ENCODE data around the gene NDFIP2.
"Not testable (repeated sequence)": the region's sequence is repeated elsewhere in the genome, so short reads cannot be mapped to it uniquely, and the experiment has no call there.

Gene NDFIP2

DNA sequence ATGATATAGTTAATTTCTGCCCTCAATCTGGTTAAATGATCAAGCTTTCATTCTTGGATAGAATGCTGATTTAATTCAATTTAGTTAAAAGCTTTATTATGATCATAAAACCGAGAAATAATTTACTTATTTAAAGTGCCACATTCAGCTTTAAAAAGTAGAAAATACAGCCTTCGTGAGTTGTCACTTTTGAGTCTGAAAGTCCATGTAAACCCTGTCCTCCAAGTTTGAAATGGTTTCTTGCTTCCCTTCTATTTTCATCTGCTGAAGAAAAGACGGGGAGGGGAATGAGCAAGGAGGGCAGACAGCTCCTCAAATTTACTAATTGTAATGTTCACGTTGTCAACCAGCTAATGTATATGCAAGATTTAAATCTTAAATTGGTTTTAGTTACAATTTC lies 59.5 kb downstream of the NDFIP2 start:
- DNase-seq: no peak

DNA sequence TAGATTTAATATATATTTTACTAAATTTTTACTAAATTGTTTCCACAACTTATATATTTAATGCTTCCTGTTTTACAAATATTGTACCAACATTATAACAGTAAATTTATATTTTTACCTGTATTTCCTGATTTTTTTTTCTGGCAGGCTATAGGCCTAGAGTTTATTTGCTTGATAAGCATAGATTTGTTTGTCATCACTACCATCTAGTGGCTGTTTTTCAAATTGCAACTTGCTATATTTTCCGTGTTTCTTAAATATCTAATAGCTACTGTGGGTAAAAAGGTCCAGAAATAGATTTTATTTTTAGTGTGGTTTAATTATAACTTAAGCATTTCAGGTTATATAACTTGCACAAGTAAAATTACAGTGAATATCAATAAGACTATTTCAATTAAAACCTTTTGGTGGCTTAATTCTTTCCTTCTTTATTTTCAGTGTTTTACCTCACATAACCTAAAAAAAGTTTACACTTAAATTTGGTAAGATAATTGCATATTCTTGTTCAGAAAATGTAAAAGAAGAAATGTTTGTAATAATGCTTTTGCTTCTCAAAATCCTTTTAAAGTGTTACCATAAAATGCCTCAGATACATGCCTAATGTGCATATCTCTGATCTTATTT lies 60.6 kb downstream of the NDFIP2 start:
- peak in 1 of 2 donors; percentile 78 for DNase-seq

- DNase-seq: no peak
These were observed 62.9 kb downstream of the NDFIP2 start for GRCh38 chr13:79543883-79544282.

DNA sequence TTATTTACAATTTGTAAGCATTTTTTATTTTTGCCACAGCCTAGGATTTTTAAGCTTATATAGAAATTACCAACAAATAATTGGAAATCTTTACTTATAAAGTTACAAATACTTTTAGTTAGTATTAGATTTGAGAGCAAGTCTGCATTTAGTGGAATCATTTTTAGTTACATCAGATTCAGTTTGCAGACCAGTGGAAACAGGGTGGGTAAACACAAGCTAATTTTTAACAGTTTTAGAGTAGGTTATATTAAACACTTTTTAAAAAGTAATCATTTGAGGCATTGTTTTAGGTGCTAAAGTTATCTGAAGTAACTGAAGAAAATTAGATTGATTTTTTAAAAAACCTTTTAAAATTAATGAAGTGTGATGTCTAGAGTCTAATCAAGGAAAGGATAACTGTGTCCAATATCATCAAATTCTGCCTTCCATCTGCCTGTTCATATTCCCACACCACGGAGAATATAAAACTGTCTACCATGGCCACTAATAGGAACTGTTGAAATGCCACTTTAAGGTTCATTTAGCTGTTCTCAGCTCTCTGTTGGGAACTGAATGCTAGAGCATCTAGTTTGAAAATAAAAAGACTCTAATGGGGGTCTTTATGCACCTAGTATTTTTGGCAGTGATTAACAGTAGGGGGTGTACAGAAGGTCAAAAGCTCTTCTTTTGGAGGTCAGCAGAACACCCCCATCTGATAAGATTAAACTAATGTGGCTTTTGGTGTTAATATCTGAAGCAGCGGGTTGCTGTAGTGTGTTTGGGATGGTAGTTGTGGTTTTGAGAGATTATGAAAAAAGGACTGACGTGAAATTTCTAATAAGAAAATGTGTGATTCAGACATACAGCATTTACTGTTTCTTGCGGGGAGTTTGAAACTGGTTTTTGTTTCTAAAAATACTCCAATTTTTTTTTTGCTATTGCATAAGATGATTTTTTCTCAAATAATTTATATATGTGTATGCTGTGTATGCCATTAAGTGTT lies 66.5 kb downstream of the NDFIP2 start:
- DNase-seq: no peak

DNA sequence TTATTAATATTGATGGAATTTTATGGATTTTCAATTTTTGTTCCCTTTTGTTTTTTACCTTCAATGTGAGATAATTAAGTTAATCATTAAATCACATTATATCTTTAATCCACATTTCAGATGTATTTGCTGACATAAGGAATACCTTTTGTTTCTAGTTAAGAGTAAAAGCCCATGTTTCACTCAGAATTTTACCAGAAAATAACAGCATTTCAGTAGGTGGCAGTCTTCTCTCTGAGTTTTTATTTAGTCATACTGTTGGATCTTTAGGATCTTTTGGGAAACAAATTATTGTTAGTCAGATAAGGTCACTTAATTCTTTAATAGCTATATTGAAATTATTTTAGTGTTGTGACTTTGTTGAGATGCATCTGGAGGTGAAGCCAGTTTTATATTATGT lies 67.9 kb downstream of the NDFIP2 start:
- no peak for DNase-seq

DNA sequence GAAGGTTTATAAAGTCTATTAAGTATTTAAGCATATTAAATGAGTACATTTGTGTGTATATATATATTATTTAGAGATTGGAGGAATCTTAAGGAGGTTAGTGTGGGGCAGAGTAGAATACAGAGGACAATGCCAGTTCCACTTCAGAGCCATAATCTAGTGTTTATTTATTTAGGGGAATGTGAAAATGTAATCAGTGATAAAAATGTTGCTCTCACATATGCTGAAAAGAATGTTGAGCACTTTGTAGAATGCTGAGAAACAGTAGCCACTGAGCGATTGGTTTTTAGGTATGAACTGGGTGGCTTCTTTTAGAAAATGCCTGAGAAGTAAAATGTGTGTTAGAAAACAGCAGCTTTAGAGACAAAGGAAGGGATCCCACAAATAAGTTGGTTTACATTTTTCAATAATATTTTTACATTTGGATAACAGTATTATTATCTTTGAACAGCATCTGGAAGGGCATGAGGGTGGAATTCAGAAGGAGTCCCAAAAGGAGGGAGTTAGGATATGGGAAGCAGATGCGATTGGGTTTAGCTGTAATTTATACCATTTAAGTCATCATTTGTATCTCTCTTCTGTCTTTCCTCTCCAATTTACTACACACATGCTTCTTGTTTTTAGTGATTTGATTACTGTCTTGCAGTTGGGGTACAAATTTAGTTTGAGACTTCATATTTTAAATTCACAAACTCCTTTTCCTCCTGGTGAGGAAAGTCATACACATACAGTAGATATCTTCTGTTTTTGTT lies 68.6 kb downstream of the NDFIP2 start:
- no peak for DNase-seq

DNA sequence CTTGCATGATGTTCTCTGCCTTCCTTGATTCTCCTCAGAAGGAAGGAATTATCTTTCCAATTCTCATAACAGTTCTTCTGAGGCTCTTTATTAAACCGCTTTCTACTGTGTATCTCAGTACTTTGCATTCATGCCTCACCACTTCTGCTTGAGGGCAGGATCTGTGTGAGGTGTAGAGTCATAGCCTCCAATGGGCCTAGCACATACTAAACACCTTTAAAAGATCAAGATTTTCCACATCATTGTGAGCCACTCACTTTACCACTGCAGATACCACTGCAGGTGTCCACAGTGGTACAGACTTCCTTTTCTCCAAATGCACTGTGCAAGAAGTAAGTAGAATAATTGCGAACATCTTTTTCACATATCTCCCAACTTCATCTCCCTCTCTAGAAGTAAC lies 76.7 kb downstream of the NDFIP2 start:
- no peak for DNase-seq

DNA sequence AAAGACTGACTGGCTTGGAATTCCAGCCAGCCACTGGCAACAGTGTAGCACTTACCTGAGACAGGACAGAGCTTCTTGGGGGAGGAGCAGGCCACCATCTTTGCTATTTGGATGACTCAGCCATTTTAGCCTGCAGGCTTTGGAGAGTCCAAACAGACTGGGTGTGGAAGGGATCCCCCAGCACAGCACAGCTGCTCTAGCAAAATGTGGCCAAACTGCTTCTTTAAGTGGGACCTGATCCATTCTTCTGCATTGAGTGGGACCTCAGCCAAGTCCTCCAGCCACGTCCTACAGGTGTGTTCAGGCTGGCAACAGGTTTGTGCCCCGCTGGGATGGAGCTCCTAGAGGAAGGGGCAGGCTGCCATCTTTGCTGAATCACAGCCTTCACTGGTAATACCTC lies 80.0 kb downstream of the NDFIP2 start:
- no peak for DNase-seq

DNA sequence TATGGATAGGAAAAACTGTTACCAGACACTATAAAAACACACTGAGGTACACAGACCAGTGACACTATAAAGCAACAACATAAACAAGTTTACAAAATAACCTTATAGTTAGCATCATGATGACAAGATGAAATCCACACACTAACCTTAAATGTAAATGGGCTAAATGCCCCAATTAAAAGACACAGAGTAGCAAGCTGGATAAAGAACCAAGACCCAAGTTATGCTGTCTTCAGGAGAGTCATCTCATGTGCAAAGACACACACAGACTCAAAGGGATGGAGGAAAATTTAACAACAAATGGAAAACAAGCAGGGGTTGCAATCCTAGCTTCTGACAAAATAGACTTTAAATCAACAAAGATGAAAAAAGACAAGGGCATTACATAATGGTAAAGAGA lies 81.6 kb downstream of the NDFIP2 start:
- no peak for DNase-seq

GRCh38 chr13:79566118-79566517 lies 85.2 kb downstream of the NDFIP2 start:
- DNase-seq: no peak

DNA sequence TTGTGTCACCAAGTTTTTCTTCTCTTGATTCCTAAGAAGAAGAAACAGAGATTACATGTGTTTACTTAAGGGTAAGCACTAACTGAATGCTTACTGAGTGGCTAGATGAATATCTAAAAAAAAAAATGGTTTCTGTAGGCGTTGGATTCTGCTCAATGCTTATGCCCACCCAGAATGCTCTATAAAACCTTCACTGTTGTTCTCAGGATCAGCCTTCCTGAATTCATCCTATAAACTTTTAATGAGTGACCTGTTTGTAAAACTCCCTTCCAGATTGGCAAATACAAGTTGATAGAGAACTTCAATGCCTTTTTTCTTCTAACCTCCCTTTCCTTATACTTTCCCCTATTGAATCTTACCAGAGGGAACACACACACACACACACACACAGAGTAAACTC lies 90.2 kb downstream of the NDFIP2 start:
- no peak for DNase-seq

DNA sequence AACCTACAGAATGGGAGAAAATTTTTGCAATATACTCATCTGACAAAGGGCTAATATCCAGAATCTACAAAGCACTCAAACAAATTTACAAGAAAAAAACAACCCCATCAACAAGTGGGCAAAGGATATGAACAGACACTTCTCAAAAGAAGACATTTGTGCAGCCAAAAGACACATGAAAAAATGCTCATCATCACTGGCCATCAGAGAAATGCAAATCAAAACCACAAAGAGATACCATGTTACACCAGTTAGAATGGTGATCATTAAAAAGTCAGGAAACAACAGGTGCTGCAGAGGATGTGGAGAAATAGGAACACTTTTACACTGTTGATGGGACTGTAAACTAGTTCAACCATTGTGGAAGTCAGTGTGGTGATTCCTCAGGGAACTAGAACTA lies 92.9 kb downstream of the NDFIP2 start:
- DNase-seq: not testable (repeated sequence)

- DNase-seq: no peak
These were observed 100.9 kb downstream of the NDFIP2 start for GRCh38 chr13:79581870-79582315.

GRCh38 chr13:79582896-79583295 lies 101.9 kb downstream of the NDFIP2 start:
- DNase-seq: no peak

DNA sequence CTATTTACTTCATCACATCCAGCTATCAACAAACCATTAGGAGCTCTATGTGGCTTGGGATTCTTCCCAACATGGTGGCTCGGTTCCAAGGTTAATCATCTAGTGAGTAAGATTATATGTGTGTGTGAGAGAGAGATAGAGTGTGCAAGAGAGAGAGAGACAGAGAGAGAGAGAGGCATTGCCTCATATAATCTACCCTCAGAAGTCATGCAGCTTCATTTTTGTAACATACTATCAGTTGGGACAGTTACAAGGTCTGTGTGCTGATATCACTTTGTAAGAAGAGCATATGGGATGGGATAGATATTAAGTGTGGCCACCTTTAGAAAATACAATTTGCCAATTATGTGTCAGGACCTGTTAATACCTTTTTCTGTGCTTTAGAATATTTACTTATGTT lies 104.1 kb downstream of the NDFIP2 start:
- no peak for DNase-seq

- DNase-seq: no peak
These were observed 108.8 kb downstream of the NDFIP2 start for GRCh38 chr13:79589603-79590393.

- DNase-seq: no peak
These were observed 109.4 kb downstream of the NDFIP2 start for GRCh38 chr13:79590394-79590676.

- no peak for DNase-seq
These were observed 110.5 kb downstream of the NDFIP2 start for GRCh38 chr13:79591493-79591892.

GRCh38 chr13:79593121-79593520 lies 112.2 kb downstream of the NDFIP2 start:
- DNase-seq: no peak

DNA sequence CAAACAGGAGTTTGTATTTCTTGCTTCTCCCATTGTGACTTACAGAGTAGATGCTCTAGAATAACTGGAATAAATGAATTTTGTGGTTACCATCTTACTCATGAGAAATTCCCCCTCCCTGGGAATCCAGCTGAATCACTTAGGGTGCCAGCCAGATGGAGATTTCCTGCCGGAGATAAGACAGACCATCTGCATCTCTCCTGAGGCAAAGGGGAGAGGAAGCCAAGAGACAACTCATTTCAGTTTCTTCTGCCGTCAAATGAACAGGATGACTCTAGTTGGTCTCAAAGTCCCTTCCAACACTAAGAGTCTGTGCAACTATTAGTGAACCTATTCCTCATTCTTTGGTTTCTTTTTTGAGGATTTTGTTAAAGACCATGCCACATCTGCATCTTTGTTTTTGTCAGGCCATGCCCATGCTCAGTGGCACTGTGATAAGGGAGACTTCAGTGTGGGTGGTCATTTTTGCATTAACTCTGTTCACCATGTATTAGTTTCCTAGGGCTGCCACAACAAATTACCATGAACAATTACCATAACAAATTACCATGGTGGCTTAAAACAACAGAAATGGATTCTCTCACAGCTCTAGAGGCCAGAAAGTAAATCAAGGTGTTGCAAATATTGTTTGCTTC lies 112.8 kb downstream of the NDFIP2 start:
- DNase-seq: no peak

DNA sequence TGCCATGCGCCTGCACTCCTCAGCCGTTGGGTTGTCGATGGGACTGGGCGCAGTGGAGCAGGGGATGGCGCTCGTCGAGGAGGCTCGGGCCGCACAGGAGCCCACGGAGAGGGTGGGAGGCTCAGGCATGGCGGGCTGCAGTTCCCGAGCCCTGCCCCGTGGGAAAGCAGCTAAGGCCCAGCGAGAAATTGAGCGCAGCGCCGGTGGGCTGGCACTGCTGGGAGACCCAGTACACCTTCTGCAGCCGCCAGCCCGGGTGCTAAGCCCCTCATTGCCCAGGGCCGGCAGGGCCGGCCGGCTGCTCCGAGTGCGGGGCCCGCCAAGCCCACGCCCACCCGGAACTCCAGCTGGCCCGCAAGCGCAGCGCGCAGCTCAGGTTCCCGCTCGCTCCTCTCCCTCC lies 119.2 kb downstream of the NDFIP2 start:
- not testable (repeated sequence) for DNase-seq

DNA sequence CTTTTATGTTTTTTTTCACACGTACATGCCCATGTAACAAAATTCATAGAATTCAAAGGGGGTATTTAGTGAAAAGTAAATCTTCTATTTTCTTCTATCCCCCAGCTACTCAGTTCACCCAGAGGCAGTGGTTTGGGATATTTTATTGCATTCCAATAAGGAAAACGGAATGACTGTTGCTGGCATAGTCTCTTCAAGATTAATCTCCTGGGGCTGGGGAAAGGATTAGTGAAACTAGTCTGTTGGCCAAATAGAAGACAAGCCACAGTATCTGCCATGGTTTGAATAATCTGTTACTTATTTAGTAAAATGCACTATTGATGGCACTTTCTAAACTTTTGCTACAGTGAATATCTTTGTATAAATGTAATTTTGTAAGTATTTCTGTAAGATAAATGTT lies 122.0 kb downstream of the NDFIP2 start:
- no peak for DNase-seq

All from CD4-positive, alpha-beta T cell treated with Interferon alpha-2 for 1 hour (primary cell).